Measurements from ENCODE around the gene PLS3.

The PLS3 gene

GRCh38 chrX:115649461-115650063 is 88.6 kb downstream of the PLS3 start:
- no peak for TF ChIP-seq CTCF (IDR thresholded peaks at IDR 0.05)
- H3K36me3 ChIP-seq: peaks cover 0 to 34% (median 0%) of the 10 kb centered on the region in 3 donors
- H3K4me3 ChIP-seq: no peak overlapping the region
- H3K9me3 ChIP-seq: no peaks in the 10 kb centered on the region
- peak overlapping the region; percentile 44 to 46 for H3K27ac ChIP-seq
- no peaks in the 10 kb centered on the region for H3K27me3 ChIP-seq
- peaks cover 0 to 33% (median 0%) of the 10 kb centered on the region in 4 donors for H3K4me1 ChIP-seq
- DNase-seq: no peak
- intact Hi-C loops (cut with DNase I; ENCODE audit: low total_unique reads): loop anchor here (5.0 kb wide), 1 partner anchor 1487 kb away; no protein-coding TSS in a partner anchor

GRCh38 chrX:115650449-115650848 is 89.5 kb downstream of the PLS3 start:
- H3K4me3 ChIP-seq: no peak overlapping the region
- peaks cover 0 to 28% (median 0%) of the 10 kb centered on the region in 3 donors for H3K36me3 ChIP-seq
- no peaks in the 10 kb centered on the region for H3K9me3 ChIP-seq
- H3K27me3 ChIP-seq: no peaks in the 10 kb centered on the region
- H3K4me1 ChIP-seq: peaks cover 0 to 37% (median 0%) of the 10 kb centered on the region in 4 donors
- H3K27ac ChIP-seq: peak overlapping the region in 1 of 2 donors; percentile 46
- intact Hi-C loops (cut with DNase I; ENCODE audit: low total_unique reads): loop anchor here (5.0 kb wide), 1 partner anchor 1488 kb away; no protein-coding TSS in a partner anchor
- no peak for TF ChIP-seq CTCF (IDR thresholded peaks at IDR 0.05)
- DNase-seq: no peak

- Histone ChIP-seq H3K27ac (peak overlapping the region in 1 of 2 donors; percentile 46), H3K4me3 (no peak overlapping the region), H3K9me3 (no peaks in the 10 kb centered on the region), H3K4me1 (peaks cover 0 to 37% (median 0%) of the 10 kb centered on the region in 4 donors), H3K36me3 (peaks cover 0 to 23% (median 0%) of the 10 kb centered on the region in 3 donors), H3K27me3 (no peaks in the 10 kb centered on the region)
- DNase-seq: no peak
- intact Hi-C loops (cut with DNase I; ENCODE audit: low total_unique reads): loop anchor here (5.0 kb wide), 1 partner anchor 1489 kb away; no protein-coding TSS in a partner anchor
- peak; percentile 25 to 38 for TF ChIP-seq CTCF (IDR thresholded peaks at IDR 0.05)
Measured at GRCh38 chrX:115650916-115651315, 89.9 kb downstream of the PLS3 start.

- DNase-seq: no peak
- Histone ChIP-seq H3K4me3 (no peak overlapping the region), H3K27me3 (no peaks in the 10 kb centered on the region), H3K36me3 (peaks cover 0 to 15% (median 0%) of the 10 kb centered on the region in 3 donors), H3K9me3 (no peaks in the 10 kb centered on the region), H3K27ac (no peak overlapping the region), H3K4me1 (peaks cover 0 to 30% (median 0%) of the 10 kb centered on the region in 4 donors)
- no peak for TF ChIP-seq CTCF (IDR thresholded peaks at IDR 0.05)
- intact Hi-C loops (cut with DNase I; ENCODE audit: low total_unique reads): loop anchor here (5.0 kb wide), 1 partner anchor 1490 kb away; no protein-coding TSS in a partner anchor
Measured at GRCh38 chrX:115652221-115652620, 91.2 kb downstream of the PLS3 start.

GRCh38 chrX:115665122-115665521 is 104.1 kb downstream of the PLS3 start:
- no peak overlapping the region for H3K4me3 ChIP-seq
- DNase-seq: no peak
- H3K27ac ChIP-seq: no peak overlapping the region
- H3K4me1 ChIP-seq: no peaks in the 10 kb centered on the region
- H3K9me3 ChIP-seq: no peaks in the 10 kb centered on the region
- H3K27me3 ChIP-seq: no peaks in the 10 kb centered on the region
- TF ChIP-seq CTCF (IDR thresholded peaks at IDR 0.05): no peak
- intact Hi-C loops (cut with DNase I; ENCODE audit: low total_unique reads): no loop called here
- no peaks in the 10 kb centered on the region for H3K36me3 ChIP-seq
